Effector memory CD4-positive, alpha-beta T cell (primary cell): ENCODE measurements around the gene DACH1.
"Not testable (repeated sequence)": the region's sequence is repeated elsewhere in the genome, so short reads cannot be mapped to it uniquely, and the experiment has no call there.

Experiments used
- DNase-seq, 3 donors: peaks; one replicate each; pipeline ENCODE4 v3.0.0-alpha.2; 2020
- H3K27ac ChIP-seq: 2 replicates; pipeline ENCODE4 v1.7.0; 2013; ENCODE audit warnings: mild to moderate bottlenecking, low read length, moderate library complexity; ENCODE audit not compliant: insufficient read depth, poor library complexity, severe bottlenecking
- H3K27me3 ChIP-seq: replicated peaks from 2 replicates; pipeline ENCODE4 v1.7.0; 2013; ENCODE audit warnings: mild to moderate bottlenecking, low read length; ENCODE audit not compliant: insufficient read depth, control insufficient read depth, poor library complexity, severe bottlenecking
- H3K36me3 ChIP-seq: 2 replicates; pipeline ENCODE4 v1.7.0; 2013; ENCODE audit warnings: mild to moderate bottlenecking, low read length, moderate library complexity; ENCODE audit not compliant: control insufficient read depth, insufficient read depth
- H3K4me1 ChIP-seq: 2 replicates; pipeline ENCODE4 v1.7.0; 2013; ENCODE audit warnings: low read length, mild to moderate bottlenecking; ENCODE audit not compliant: control insufficient read depth, insufficient read depth, poor library complexity, severe bottlenecking
- H3K4me3 ChIP-seq: 2 replicates; pipeline ENCODE4 v1.7.0; 2013; ENCODE audit warnings: low read length, low read depth, mild to moderate bottlenecking; ENCODE audit not compliant: insufficient read depth, poor library complexity, severe bottlenecking
- H3K9me3 ChIP-seq: 2 replicates; pipeline ENCODE4 v1.7.0; 2013; ENCODE audit warnings: mild to moderate bottlenecking, low read length, moderate library complexity; ENCODE audit not compliant: control insufficient read depth

Gene DACH1

DNA sequence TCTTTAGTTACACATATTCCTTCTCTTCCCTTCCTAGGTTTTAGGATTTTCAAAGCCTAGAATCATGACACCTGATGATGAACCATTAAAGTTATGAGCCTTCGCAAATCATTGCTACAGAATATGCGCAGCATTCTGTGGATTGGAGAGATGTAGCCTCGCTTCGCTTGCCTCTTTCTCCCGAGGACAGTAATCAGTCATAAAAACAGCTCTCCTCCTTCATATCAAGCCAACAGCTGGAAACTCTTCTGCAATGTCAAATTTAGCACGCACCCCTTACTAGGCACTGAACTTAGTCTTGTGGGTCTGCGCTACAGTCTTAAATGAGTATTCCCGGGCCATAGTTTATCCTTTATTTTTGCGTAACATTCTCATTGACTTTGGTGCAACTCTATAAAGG is 79.6 kb downstream of the DACH1 start:
- no peak for DNase-seq
- Histone ChIP-seq H3K27me3 (no peaks in the 10 kb centered on the region), H3K9me3 (no peaks in the 10 kb centered on the region), H3K4me1 (no peaks in the 10 kb centered on the region), H3K27ac (no peak overlapping the region), H3K36me3 (no peaks in the 10 kb centered on the region), H3K4me3 (no peak overlapping the region)

DNA sequence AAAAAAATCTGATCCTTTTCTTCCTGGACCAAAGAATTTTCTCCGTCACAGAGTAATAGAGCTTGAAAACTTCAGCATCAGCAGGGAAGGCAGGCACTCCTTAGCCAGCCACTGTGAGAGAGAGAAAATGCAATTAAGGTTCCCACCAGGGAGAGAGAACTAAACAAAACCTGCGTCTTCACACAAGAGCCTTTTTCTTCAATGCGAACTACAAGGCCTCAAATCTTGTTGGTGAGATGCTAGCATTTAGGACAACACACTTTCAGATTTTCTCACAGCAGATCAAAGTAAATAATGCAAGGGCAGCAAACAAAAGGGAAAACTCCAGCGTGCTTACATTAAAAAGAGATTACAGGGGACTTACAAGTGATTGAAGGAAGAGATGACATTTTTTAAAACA is 80.1 kb downstream of the DACH1 start:
- H3K4me3 ChIP-seq, result no peak overlapping the region
- no peaks in the 10 kb centered on the region for H3K27me3 ChIP-seq
- no peaks in the 10 kb centered on the region for H3K36me3 ChIP-seq
- H3K9me3 ChIP-seq, result no peaks in the 10 kb centered on the region
- DNase-seq, result no peak
- no peak overlapping the region for H3K27ac ChIP-seq
- no peaks in the 10 kb centered on the region for H3K4me1 ChIP-seq

DNA sequence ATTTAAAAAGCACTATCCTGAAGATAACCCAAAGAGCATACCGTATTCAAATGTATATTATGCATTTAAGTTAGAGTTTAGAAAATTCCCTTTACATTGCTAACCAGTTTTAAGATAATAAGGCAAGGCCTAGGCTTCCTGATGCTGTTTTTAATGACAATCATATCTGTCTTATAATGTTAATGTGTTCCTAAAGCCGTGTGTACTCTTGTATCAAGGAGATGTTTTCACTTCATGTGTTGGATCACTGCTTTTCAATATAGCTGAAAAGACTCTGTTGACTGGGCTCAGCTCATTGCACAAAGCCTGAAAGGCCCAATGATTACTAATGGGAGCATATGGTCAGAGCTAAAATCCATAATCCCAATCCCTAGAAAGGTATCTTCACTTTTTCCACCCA is 81.6 kb downstream of the DACH1 start:
- Histone ChIP-seq H3K9me3 (no peaks in the 10 kb centered on the region), H3K27ac (no peak overlapping the region), H3K36me3 (no peaks in the 10 kb centered on the region)

DNA sequence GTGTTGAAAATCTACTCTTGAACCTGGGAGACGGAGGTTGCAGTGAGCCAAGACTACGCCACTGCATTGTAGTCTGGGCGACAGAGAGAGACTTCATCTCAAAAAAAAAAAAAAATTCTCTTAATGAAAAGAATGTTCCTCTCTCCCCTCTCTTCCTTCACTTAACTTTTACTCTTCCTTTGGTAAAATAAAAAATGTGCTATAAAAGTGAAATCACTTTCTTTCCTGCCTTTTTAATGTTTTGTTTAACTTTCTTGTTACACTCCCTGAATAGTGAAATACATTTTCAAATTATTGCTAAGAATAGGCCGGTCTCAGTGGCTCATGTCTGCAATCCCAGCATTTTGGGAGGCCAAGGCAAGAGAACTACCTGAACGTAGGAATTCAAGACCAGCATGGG is 86.5 kb downstream of the DACH1 start:
- Histone ChIP-seq H3K27ac (no peak overlapping the region), H3K9me3 (no peaks in the 10 kb centered on the region), H3K4me1 (no peaks in the 10 kb centered on the region), H3K36me3 (no peaks in the 10 kb centered on the region), H3K4me3 (no peak overlapping the region), H3K27me3 (no peaks in the 10 kb centered on the region)
- DNase-seq, result no peak

More for the DNA sequence above, 81.6 kb downstream of the DACH1 start:
- no peak for DNase-seq
- H3K4me1 ChIP-seq, result no peaks in the 10 kb centered on the region
- no peak overlapping the region for H3K4me3 ChIP-seq
- no peaks in the 10 kb centered on the region for H3K27me3 ChIP-seq

DNA sequence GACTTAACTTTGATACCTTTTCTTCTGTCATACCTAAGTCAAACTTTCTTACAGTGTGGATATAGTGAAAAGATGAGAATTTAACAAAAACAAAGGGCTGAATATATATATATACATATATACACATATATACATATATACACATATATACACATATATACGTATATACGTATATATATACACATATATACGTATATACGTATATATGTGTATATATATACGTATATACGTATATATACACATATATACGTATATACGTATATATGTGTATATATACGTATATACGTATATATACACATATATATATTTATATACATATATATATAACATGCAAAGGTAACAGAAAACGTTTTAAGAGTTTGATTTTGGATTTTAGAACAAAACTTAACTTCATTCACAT is 88.0 kb downstream of the DACH1 start:
- H3K36me3 ChIP-seq, H3K27me3 ChIP-seq, H3K9me3 ChIP-seq, H3K27ac ChIP-seq, H3K4me1 ChIP-seq, H3K4me3 ChIP-seq, DNase-seq: not testable (repeated sequence)

DNA sequence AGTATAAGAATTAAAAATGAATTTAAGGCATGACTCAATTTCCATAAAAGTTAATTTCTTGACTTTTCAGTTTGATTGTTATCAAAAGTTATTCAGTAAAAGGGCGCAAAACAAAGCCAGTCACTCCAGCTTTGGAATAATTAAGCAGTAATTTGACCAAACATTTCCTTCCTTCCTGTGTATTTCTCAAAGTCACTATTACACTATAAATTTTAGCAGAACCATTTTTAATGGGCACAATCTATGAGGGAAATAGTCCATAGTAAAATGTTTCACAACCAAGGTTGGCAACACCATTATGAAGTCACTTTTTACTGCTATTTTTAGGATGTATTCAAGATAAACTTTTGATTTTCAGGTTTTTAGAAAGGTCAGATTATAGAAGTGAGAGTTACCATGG is 91.0 kb downstream of the DACH1 start:
- Histone ChIP-seq H3K27me3 (no peaks in the 10 kb centered on the region), H3K4me1 (no peaks in the 10 kb centered on the region), H3K9me3 (no peaks in the 10 kb centered on the region), H3K36me3 (no peaks in the 10 kb centered on the region), H3K4me3 (no peak overlapping the region), H3K27ac (no peak overlapping the region)
- no peak for DNase-seq

DNA sequence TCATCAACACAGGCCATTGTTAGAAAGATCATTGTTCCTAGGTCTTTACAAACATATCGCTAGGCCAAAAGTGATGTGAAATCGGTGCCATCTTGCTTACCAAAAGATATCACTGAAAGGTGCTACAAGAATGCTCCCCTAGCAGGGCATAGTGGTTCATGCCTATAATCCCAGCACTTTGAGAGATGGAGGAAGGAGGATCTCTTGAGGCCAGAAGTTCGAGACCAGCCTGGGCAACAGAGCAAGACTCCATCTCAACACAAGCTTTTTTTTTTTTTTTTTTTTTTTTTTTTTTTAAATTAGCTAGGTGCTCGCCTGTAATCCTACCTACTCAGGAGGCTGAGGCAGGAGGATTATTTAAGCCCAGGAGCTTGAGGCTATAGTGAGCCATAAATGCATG is 92.1 kb downstream of the DACH1 start:
- no peak for DNase-seq
- Histone ChIP-seq H3K4me1 (no peaks in the 10 kb centered on the region), H3K4me3 (no peak overlapping the region), H3K9me3 (no peaks in the 10 kb centered on the region), H3K27me3 (no peaks in the 10 kb centered on the region), H3K36me3 (no peaks in the 10 kb centered on the region), H3K27ac (no peak overlapping the region)

DNA sequence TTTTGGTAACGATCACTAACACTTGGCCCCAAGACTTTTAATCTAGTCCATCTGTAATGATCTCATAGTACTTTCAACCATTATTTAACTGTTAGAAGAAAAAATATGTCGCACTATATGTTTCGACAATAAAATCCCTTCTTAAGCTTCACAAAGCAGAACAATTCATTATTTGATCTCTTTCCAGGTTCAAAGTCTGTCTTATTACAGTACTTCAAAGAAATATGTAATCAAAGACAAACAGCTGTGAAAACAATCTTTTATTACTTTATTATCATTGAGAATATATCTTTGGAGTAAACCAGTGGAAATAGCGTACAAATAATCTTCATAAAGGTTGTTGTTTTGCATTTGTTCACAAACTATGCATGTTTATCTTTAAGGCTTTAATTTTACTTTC is 93.5 kb downstream of the DACH1 start:
- no peak overlapping the region for H3K27ac ChIP-seq
- DNase-seq, result no peak
- H3K36me3 ChIP-seq, result no peaks in the 10 kb centered on the region
- H3K4me3 ChIP-seq, result no peak overlapping the region
- no peaks in the 10 kb centered on the region for H3K27me3 ChIP-seq
- H3K9me3 ChIP-seq, result no peaks in the 10 kb centered on the region
- H3K4me1 ChIP-seq, result no peaks in the 10 kb centered on the region

DNA sequence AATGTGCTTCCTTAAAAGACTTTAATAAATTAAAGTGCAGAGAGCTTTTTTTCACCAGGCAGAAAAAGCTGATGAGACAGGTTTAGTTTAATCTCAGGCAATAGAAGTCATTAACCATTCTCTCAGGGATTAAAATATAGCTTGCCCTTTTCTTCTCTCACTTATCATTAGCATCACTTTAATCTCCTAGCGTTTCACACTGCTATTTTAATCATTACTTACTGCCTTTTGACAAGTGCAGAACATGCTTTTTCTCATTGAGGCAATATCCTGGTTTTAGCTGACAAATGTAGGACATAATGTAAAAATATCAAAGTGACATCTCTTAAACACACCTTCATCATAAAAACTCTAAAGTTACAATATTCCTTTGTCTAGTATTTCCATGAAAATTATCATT is 94.6 kb downstream of the DACH1 start:
- Histone ChIP-seq H3K36me3 (no peaks in the 10 kb centered on the region), H3K4me3 (no peak overlapping the region), H3K4me1 (no peaks in the 10 kb centered on the region), H3K27ac (no peak overlapping the region), H3K9me3 (no peaks in the 10 kb centered on the region), H3K27me3 (no peaks in the 10 kb centered on the region)
- DNase-seq, result no peak

DNA sequence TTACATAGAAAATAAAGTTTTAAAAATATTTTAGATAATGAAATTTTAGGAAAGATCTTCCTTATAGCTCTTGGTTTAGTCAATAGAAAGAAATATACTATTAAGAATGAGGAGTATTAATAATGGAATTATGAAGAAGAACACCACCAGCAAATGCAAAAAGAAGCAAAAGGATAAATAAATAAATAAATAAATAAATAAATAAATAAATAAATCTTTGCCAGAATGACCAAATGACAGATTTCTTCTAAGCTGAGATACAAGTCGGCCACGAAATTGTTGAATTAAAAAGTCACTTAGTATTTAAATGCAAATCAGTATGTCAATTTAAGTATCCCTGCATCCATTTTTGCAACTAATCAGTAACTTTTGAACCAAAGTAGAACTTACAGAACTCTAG is 95.9 kb downstream of the DACH1 start:
- Histone ChIP-seq H3K9me3 (no peaks in the 10 kb centered on the region), H3K36me3 (no peaks in the 10 kb centered on the region), H3K27ac (no peak overlapping the region), H3K4me1 (no peaks in the 10 kb centered on the region), H3K27me3 (no peaks in the 10 kb centered on the region), H3K4me3 (no peak overlapping the region)
- DNase-seq, result no peak

DNA sequence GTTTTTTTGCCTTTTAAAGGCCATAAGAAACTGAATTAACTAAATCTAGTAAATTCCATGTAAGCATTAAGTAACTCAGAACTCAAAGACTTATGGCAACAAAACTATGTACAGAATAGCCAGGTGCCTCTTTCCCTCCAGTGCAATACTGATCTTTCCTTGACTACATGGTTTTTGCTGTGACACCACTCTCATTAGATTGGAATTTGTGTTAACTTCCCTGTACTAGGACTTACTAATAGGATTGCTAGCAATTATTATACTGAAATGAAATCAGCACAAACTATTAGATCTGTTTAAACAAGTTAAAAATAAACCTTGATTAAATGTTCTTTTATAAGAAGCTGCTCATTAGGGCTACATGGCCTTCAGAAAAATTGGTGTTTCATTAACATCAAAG is 96.3 kb downstream of the DACH1 start:
- Histone ChIP-seq H3K4me3 (no peak overlapping the region), H3K27ac (no peak overlapping the region), H3K9me3 (no peaks in the 10 kb centered on the region), H3K27me3 (no peaks in the 10 kb centered on the region), H3K4me1 (no peaks in the 10 kb centered on the region), H3K36me3 (no peaks in the 10 kb centered on the region)
- no peak for DNase-seq
